ENCODE results near the gene TSSK6. TPM values are rescaled to one million over a fixed set of nuclear protein-coding genes. Genes with fewer than 3 reads are reported as not detected.

The TSSK6 gene
- total RNA-seq, 1 experiment from 2014 or later = 4.7 TPM

GRCh38 chr19:19543101-19543500, 27.8 kb upstream of the TSSK6 start:
- peaks cover 6% of the 10 kb centered on the region for H3K4me1 Mint-ChIP-seq
- H3K27ac Mint-ChIP-seq = no peak overlapping the region
- H3K9me3 Mint-ChIP-seq = no peaks in the 10 kb centered on the region
- ChIA-PET CTCF (interaction anchor here (1.7 to 3.2 kb wide), 2 partner anchors 10 to 11 kb away, joined by 12 to 23 read pairs; no protein-coding TSS in a partner anchor), POLR2A (no interaction called here)
- no peaks in the 10 kb centered on the region for H3K36me3 Mint-ChIP-seq
- H3K4me3 Mint-ChIP-seq = no peak overlapping the region
- TF ChIP-seq CBFB (CRISPR knock-in tag; IDR thresholded peaks at IDR 0.05; ENCODE audit: low read depth) = no peak
- no peak for TF ChIP-seq MLX (CRISPR knock-in tag; IDR thresholded peaks at IDR 0.05)
- no peak for TF ChIP-seq EMX1 (CRISPR knock-in tag; IDR thresholded peaks at IDR 0.05)
- TF ChIP-seq SMAD4 (CRISPR knock-in tag; IDR thresholded peaks at IDR 0.05) = no peak
- TF ChIP-seq ZNF425 (CRISPR knock-in tag; conservative IDR thresholded peaks at IDR 0.05) = no peak
- H3K27me3 Mint-ChIP-seq (ENCODE audit: low read depth) = peaks cover 23% of the 10 kb centered on the region
- ATAC-seq (no peak), DNase-seq (ENCODE audit: low spot score) (no peak)

- ChIA-PET POLR2A (no interaction called here), CTCF (interaction anchor here (3.2 kb wide), 1 partner anchor 12 kb away, joined by 23 read pairs; no protein-coding TSS in a partner anchor)
- no peak overlapping the region for H3K4me3 Mint-ChIP-seq
- H3K27ac Mint-ChIP-seq = peak overlapping the region; percentile 80
- TF ChIP-seq NFATC4 (CRISPR knock-in tag; IDR thresholded peaks at IDR 0.05) = no peak
- TF ChIP-seq ZNF121 (CRISPR knock-in tag; IDR thresholded peaks at IDR 0.05) = no peak
- no peak for TF ChIP-seq MYBL2 (CRISPR knock-in tag; IDR thresholded peaks at IDR 0.05)
- TF ChIP-seq USF2 (CRISPR knock-in tag; IDR thresholded peaks at IDR 0.05) = no peak
- TF ChIP-seq USF1 (CRISPR knock-in tag; IDR thresholded peaks at IDR 0.05) = no peak
- TF ChIP-seq FOXK1 (CRISPR knock-in tag; IDR thresholded peaks at IDR 0.05) = no peak
- no peaks in the 10 kb centered on the region for H3K36me3 Mint-ChIP-seq
- H3K4me1 Mint-ChIP-seq = peaks cover 6% of the 10 kb centered on the region
- ATAC-seq = no peak
- peaks cover 28% of the 10 kb centered on the region for H3K27me3 Mint-ChIP-seq (ENCODE audit: low read depth)
- no peak for DNase-seq (ENCODE audit: low spot score)
- no peaks in the 10 kb centered on the region for H3K9me3 Mint-ChIP-seq
Measured at GRCh38 chr19:19542507-19542906, 27.2 kb upstream of the TSSK6 start.

GRCh38 chr19:19541616-19542015, 26.3 kb upstream of the TSSK6 start:
- H3K9me3 Mint-ChIP-seq = no peaks in the 10 kb centered on the region
- H3K36me3 Mint-ChIP-seq = no peaks in the 10 kb centered on the region
- no peak for DNase-seq (ENCODE audit: low spot score)
- POLR2A ChIA-PET = interaction anchor here (0.7 to 1.0 kb wide), 3 partner anchors 9 to 87 kb away, joined by 3 to 10 read pairs (median 3); partner anchors contain the start of gene LPAR2
- H3K27me3 Mint-ChIP-seq (ENCODE audit: low read depth) = peaks cover 32% of the 10 kb centered on the region
- TF ChIP-seq ATF3 (CRISPR knock-in tag; conservative IDR thresholded peaks at IDR 0.05) = no peak
- TF ChIP-seq ZNF425 (CRISPR knock-in tag; conservative IDR thresholded peaks at IDR 0.05) = no peak
- TF ChIP-seq ZNF138 (CRISPR knock-in tag; conservative IDR thresholded peaks at IDR 0.05) = no peak
- TF ChIP-seq RELA (CRISPR knock-in tag; IDR thresholded peaks at IDR 0.05; ENCODE audit: borderline replicate concordance) = no peak
- TF ChIP-seq ERG (CRISPR knock-in tag; IDR thresholded peaks at IDR 0.05) = no peak
- no peak for TF ChIP-seq NFATC4 (CRISPR knock-in tag; IDR thresholded peaks at IDR 0.05)
- no peak for TF ChIP-seq ZNF416 (CRISPR knock-in tag; IDR thresholded peaks at IDR 0.05)
- TF ChIP-seq SP1 (CRISPR knock-in tag; conservative IDR thresholded peaks at IDR 0.05) = no peak
- no peak for TF ChIP-seq SMAD4 (CRISPR knock-in tag; IDR thresholded peaks at IDR 0.05)
- ATAC-seq = no peak
- H3K4me3 Mint-ChIP-seq = no peak overlapping the region
- CTCF ChIA-PET = interaction anchor here (0.6 to 14.4 kb wide), 8 partner anchors 10 to 102 kb away, joined by 3 to 408 read pairs (median 5); partner anchors contain the start of genes GMIP, LPAR2 and YJEFN3
- H3K27ac Mint-ChIP-seq = no peak overlapping the region
- H3K4me1 Mint-ChIP-seq = peaks cover 6% of the 10 kb centered on the region
